Activated CD8-positive, alpha-beta T cell treated with anti-CD3 and anti-CD28 coated beads for 36 hours (primary cell): ENCODE data around the gene SYT9. TPM values are rescaled to one million over a fixed set of nuclear protein-coding genes. Genes with fewer than 3 reads are reported as not detected.

ENCODE experiments used
- ATAC-seq: fragments of 200-7000 bp; cut with Tn5 transposase; one replicate; pipeline ENCODE4 v1.10.0; 2021; ENCODE audit warnings: mild to moderate bottlenecking, moderate library complexity
- CTCF ChIA-PET: fragments of 350-600 bp; sonication (Branson Sonifier 250); formaldehyde crosslinking; loops from one replicate; lab custom pipeline; 2021; ENCODE audit warnings: antibody characterized with exemption; lab: Charles Lee
- POLR2A ChIA-PET: fragments of 350-600 bp; sonication (Branson Sonifier 250); formaldehyde crosslinking; loops from one replicate; lab custom pipeline; 2021; ENCODE audit warnings: antibody characterized with exemption; lab: Charles Lee
- DNase-seq: peaks from one replicate; pipeline ENCODE4 v3.0.0-alpha.2; 2020
- H3K27ac Mint-ChIP-seq: one replicate; pipeline ENCODE4 v1.8.0; 2021; ENCODE audit warnings: mild to moderate bottlenecking, mixed read lengths
- H3K27me3 Mint-ChIP-seq: one replicate; pipeline ENCODE4 v1.8.0; 2021; ENCODE audit warnings: mixed read lengths
- H3K36me3 Mint-ChIP-seq: one replicate; pipeline ENCODE4 v1.8.0; 2021; ENCODE audit warnings: low read depth, mixed read lengths
- H3K4me1 Mint-ChIP-seq: one replicate; pipeline ENCODE4 v1.8.0; 2021; ENCODE audit warnings: low read depth, mixed read lengths
- H3K4me3 Mint-ChIP-seq: one replicate; pipeline ENCODE4 v1.8.0; 2021; ENCODE audit warnings: mild to moderate bottlenecking, moderate library complexity, mixed read lengths
- H3K9me3 Mint-ChIP-seq: one replicate; pipeline ENCODE4 v1.8.0; 2021; ENCODE audit warnings: mixed read lengths
- CTCF ChIP-seq: fragments of 200-600 bp; IDR thresholded peaks from one replicate; pipeline ENCODE4 v1.8.0; 2022; ENCODE audit warnings: antibody characterized with exemption, mild to moderate bottlenecking
- intact Hi-C: fragments of 100-400 bp; cut with micrococcal nuclease; formaldehyde crosslinking; loops from one replicate; pipeline ENCODE4 v1.10.0; 2022
- total RNA-seq, 2 experiments: library from RNA; stranded (reverse); gene quantifications; one replicate each; pipeline ENCODE4 v1.2.3, GENCODE V29; 2021

SYT9 gene
- total RNA-seq, 2 experiments from 2014 or later: not detected

- intact Hi-C loops: no loop called here
- CTCF ChIA-PET: interaction anchor here (1.4 kb wide), 1 partner anchor 12 kb away, joined by 4 read pairs; no protein-coding TSS in a partner anchor
- Mint-ChIP-seq H3K9me3 (no peaks in the 10 kb centered on the region), H3K36me3 (no peaks in the 10 kb centered on the region), H3K4me3 (no peak overlapping the region), H3K4me1 (no peaks in the 10 kb centered on the region), H3K27me3 (no peaks in the 10 kb centered on the region), H3K27ac (no peak overlapping the region)
- no peak for TF ChIP-seq CTCF
- ATAC-seq (no peak), DNase-seq (no peak)
- POLR2A ChIA-PET: no interaction called here
Measured at GRCh38 chr11:7454854-7455253, 203.2 kb downstream of the SYT9 start.

DNA sequence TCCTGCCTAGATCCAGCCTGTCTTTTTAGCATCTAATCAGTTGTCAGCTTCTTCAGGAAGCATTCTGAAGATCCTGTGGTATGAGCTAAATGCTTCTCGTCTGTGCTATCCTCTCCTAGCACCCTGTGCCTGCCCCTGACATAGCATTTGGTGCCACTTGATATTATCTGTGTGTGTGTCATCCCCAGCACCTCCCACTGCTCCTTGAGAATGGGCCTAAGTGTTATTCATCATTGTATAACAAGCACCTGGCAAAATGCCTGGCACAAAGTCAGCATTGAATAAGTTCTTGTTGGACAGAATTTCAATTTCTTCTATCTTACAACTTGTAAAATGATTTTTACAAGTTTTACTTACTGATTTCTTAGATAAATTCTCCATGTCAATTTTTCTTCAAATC, 205.5 kb downstream of the SYT9 start:
- no peaks in the 10 kb centered on the region for H3K27me3 Mint-ChIP-seq
- no peak overlapping the region for H3K4me3 Mint-ChIP-seq
- no peak for DNase-seq
- no peak for ATAC-seq
- ChIA-PET POLR2A (no interaction called here), CTCF (no interaction called here)
- H3K36me3 Mint-ChIP-seq: no peaks in the 10 kb centered on the region
- intact Hi-C loops: no loop called here
- peaks cover under 1% of the 10 kb centered on the region for H3K4me1 Mint-ChIP-seq
- no peaks in the 10 kb centered on the region for H3K9me3 Mint-ChIP-seq
- H3K27ac Mint-ChIP-seq: no peak overlapping the region
- no peak for TF ChIP-seq CTCF

GRCh38 chr11:7462706-7463105, 211.0 kb downstream of the SYT9 start:
- TF ChIP-seq CTCF: no peak
- ChIA-PET POLR2A (no interaction called here), CTCF (no interaction called here)
- H3K36me3 Mint-ChIP-seq: peaks cover 1% of the 10 kb centered on the region
- DNase-seq: no peak
- ATAC-seq: no peak
- H3K27me3 Mint-ChIP-seq: no peaks in the 10 kb centered on the region
- intact Hi-C loops: no loop called here
- H3K9me3 Mint-ChIP-seq: no peaks in the 10 kb centered on the region
- peaks cover 14% of the 10 kb centered on the region for H3K4me1 Mint-ChIP-seq
- no peak overlapping the region for H3K27ac Mint-ChIP-seq
- H3K4me3 Mint-ChIP-seq: no peak overlapping the region

DNA sequence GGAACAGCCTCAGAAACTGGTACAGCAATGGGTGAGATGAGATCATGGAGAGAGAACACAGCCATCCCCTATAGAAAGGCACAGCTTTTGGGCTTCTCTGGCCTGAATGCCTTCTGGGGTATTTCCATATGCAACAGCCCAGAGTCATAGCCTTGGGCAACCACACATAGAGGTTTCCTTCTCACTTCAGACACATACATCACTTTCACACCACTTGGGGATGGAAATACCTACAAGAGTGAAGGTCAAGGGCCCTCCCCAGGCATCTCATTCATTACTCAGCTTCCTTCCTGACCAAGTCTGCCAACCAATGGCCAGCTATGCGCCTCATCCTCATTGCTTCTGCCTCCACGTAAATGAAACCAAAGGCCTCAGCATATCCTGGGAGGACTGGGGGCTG, 215.9 kb downstream of the SYT9 start:
- CTCF ChIA-PET: interaction anchor here (1.0 kb wide), 1 partner anchor 230 kb away, joined by 3 read pairs; no protein-coding TSS in a partner anchor
- peak overlapping the region; percentile 47 for H3K27ac Mint-ChIP-seq

DNA sequence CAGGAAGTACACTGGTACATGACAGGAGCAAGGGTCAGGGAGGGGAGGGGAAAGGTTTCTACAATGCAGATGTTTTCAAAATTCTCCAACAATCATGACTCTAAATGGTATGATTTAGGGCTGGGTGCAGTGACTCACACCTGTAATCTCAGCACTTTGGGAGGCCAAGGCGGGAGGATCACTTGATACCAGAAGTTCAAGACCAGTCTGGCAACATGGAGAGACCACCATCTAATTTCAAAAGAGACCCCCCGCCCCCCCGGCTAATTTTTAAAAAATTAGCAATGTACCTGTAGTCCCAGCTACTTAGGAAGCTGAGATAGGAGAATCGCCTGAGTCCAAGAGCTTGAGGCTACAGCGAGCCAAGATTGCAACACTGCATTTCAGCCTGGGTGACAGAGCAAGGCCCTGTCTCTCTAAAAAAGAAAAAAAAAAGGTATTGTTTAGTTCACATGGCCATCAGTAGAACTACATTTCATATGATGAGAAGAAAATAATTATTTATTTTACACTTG, 217.7 kb downstream of the SYT9 start:
- no peak for TF ChIP-seq CTCF
- Mint-ChIP-seq H3K27me3 (no peaks in the 10 kb centered on the region), H3K4me1 (peaks cover 7% of the 10 kb centered on the region), H3K36me3 (peaks cover 1% of the 10 kb centered on the region), H3K27ac (no peak overlapping the region), H3K4me3 (no peak overlapping the region), H3K9me3 (no peaks in the 10 kb centered on the region)
- intact Hi-C loops: no loop called here
- ChIA-PET POLR2A (no interaction called here), CTCF (no interaction called here)
- DNase-seq: no peak
- ATAC-seq: no peak

More for the DNA sequence above, 215.9 kb downstream of the SYT9 start:
- TF ChIP-seq CTCF: no peak
- POLR2A ChIA-PET: interaction anchor here (0.6 to 0.9 kb wide), 2 partner anchors 654 to 713 kb away, joined by 3 read pairs; no protein-coding TSS in a partner anchor
- DNase-seq: peak; percentile 64
- intact Hi-C loops: no loop called here
- no peaks in the 10 kb centered on the region for H3K27me3 Mint-ChIP-seq
- no peaks in the 10 kb centered on the region for H3K9me3 Mint-ChIP-seq
- H3K4me3 Mint-ChIP-seq: no peak overlapping the region
- peaks cover 1% of the 10 kb centered on the region for H3K36me3 Mint-ChIP-seq
- ATAC-seq: peak; percentile 97
- peaks cover 14% of the 10 kb centered on the region for H3K4me1 Mint-ChIP-seq
